B cell (primary cell): Measurements from ENCODE around the gene DISP2.

Experiments used
- EZH2 ChIP-seq: IDR thresholded peaks from 2 replicates; pipeline ENCODE4 v1.6.1; 2012; ENCODE audit warnings: borderline replicate concordance, low read depth, mild to moderate bottlenecking, moderate library complexity, low read length; ENCODE audit not compliant: insufficient read depth, poor library complexity, severe bottlenecking
- TF ChIP-seq, protein P1 (sequence below): fragments of 200-600 bp; IDR thresholded peaks from one replicate; pipeline ENCODE4 v1.8.0; 2022; ENCODE audit warnings: antibody characterized with exemption, mild to moderate bottlenecking

DNA sequence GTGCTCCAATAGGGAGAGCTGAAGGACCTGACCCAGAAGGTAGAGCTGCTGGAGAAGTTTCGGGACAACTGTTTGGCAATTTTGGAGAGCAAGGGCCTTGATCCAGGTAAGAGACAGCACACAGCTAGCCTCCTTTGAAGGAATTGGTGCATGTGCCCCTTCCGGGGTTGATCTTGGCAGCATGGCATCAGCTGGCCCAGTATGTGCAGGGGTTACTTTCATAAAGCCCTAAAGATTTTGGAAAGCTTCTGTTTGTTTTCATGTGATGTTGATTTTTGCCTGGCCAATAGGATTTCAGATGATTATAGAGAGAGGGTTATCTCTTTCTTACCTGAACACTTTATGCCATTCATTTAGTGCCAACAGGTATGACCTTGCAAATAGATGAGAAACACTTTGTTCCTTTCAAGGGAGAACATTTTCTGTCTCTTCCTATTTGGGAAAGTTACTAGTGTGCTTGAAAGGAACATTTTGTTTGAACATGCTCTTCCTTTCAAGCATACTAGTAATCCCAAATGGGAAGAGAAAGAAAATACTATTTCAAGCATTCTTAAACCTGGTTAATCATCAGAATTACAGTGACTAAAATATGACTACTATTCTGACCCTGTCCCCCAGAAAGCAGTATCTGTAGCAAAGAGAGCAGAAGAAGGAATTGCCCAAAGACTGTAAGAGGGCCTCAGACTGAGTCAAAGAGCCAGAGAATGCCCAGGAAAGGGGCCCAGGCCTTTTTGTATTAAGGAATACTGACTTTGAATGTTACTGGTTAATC is 32.0 kb downstream of the DISP2 start:
- TF ChIP-seq, protein P1, sequence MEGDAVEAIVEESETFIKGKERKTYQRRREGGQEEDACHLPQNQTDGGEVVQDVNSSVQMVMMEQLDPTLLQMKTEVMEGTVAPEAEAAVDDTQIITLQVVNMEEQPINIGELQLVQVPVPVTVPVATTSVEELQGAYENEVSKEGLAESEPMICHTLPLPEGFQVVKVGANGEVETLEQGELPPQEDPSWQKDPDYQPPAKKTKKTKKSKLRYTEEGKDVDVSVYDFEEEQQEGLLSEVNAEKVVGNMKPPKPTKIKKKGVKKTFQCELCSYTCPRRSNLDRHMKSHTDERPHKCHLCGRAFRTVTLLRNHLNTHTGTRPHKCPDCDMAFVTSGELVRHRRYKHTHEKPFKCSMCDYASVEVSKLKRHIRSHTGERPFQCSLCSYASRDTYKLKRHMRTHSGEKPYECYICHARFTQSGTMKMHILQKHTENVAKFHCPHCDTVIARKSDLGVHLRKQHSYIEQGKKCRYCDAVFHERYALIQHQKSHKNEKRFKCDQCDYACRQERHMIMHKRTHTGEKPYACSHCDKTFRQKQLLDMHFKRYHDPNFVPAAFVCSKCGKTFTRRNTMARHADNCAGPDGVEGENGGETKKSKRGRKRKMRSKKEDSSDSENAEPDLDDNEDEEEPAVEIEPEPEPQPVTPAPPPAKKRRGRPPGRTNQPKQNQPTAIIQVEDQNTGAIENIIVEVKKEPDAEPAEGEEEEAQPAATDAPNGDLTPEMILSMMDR = no peak
- TF ChIP-seq EZH2 = no peak
